ENCODE measurements around the gene EBF3. TPM values are rescaled to one million over a fixed set of nuclear protein-coding genes. Genes with fewer than 3 reads are reported as not detected.

EBF3 gene
- total RNA-seq, 1 experiment from 2014 or later, result 0.12 TPM

DNA sequence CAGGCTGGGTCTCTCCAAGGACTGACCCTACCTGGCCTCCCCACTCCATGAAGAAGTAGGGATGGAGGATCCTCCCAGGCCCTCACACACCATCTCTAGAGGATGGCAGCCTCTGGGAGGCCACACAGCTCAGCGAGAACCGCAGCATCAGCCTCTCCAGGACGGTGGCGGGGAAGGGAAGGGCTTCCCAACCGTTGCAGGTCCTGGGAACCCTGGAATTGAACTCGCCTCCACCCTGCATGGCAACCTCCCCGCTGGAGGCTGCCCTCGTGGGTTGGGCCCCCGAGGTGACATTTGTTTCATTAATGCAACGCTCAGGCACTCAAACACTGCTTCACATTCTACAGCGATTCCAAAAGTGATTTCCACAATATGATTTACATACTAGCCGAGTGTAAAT, 58.5 kb downstream of the EBF3 start:
- no peaks in the 10 kb centered on the region for H3K27me3 ChIP-seq (ENCODE audit: insufficient read depth, low read length)
- no peak overlapping the region for H3K27ac ChIP-seq (ENCODE audit: low read depth, low read length)
- H2AFZ ChIP-seq (ENCODE audit: low read depth, low read length, poor library complexity, severe bottlenecking), result no peak overlapping the region
- H3K4me2 ChIP-seq (ENCODE audit: low read length), result no peak overlapping the region
- H3K9me2 ChIP-seq (ENCODE audit: insufficient read depth), result no peaks in the 10 kb centered on the region
- H3K9ac ChIP-seq (ENCODE audit: low read length), result no peak overlapping the region
- intact Hi-C loops (cut with micrococcal nuclease), result no loop called here
- TF ChIP-seq TCF7L2 (IDR thresholded peaks at IDR 0.05; ENCODE audit: borderline replicate concordance, extremely low read depth, insufficient read depth, insufficient read length), result no peak
- no peak for TF ChIP-seq MAX (IDR thresholded peaks at IDR 0.05)
- no peak for TF ChIP-seq EZH2phosphoT487 (IDR thresholded peaks at IDR 0.05; ENCODE audit: borderline replicate concordance)
- TF ChIP-seq, protein P1, sequence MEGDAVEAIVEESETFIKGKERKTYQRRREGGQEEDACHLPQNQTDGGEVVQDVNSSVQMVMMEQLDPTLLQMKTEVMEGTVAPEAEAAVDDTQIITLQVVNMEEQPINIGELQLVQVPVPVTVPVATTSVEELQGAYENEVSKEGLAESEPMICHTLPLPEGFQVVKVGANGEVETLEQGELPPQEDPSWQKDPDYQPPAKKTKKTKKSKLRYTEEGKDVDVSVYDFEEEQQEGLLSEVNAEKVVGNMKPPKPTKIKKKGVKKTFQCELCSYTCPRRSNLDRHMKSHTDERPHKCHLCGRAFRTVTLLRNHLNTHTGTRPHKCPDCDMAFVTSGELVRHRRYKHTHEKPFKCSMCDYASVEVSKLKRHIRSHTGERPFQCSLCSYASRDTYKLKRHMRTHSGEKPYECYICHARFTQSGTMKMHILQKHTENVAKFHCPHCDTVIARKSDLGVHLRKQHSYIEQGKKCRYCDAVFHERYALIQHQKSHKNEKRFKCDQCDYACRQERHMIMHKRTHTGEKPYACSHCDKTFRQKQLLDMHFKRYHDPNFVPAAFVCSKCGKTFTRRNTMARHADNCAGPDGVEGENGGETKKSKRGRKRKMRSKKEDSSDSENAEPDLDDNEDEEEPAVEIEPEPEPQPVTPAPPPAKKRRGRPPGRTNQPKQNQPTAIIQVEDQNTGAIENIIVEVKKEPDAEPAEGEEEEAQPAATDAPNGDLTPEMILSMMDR (IDR thresholded peaks at IDR 0.05 in 2 of 3, conservative IDR thresholded peaks at IDR 0.05 in 1 of 3; ENCODE audit: borderline replicate concordance in 1 of 3, insufficient read depth in 1 of 3, low read depth in 2 of 3, low read length in 2 of 3), result no peak
- TF ChIP-seq, protein P2, sequence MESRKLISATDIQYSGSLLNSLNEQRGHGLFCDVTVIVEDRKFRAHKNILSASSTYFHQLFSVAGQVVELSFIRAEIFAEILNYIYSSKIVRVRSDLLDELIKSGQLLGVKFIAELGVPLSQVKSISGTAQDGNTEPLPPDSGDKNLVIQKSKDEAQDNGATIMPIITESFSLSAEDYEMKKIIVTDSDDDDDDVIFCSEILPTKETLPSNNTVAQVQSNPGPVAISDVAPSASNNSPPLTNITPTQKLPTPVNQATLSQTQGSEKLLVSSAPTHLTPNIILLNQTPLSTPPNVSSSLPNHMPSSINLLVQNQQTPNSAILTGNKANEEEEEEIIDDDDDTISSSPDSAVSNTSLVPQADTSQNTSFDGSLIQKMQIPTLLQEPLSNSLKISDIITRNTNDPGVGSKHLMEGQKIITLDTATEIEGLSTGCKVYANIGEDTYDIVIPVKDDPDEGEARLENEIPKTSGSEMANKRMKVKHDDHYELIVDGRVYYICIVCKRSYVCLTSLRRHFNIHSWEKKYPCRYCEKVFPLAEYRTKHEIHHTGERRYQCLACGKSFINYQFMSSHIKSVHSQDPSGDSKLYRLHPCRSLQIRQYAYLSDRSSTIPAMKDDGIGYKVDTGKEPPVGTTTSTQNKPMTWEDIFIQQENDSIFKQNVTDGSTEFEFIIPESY (IDR thresholded peaks at IDR 0.05; ENCODE audit: extremely low read depth, insufficient replicate concordance, low read length), result no peak
- TF ChIP-seq ATF3 (IDR thresholded peaks at IDR 0.05), result no peak
- TF ChIP-seq SRF (IDR thresholded peaks at IDR 0.05; ENCODE audit: low read depth), result no peak
- TF ChIP-seq CEBPB (IDR thresholded peaks at IDR 0.05; ENCODE audit: low read depth), result no peak
- no peak for TF ChIP-seq EGR1 (IDR thresholded peaks at IDR 0.05; ENCODE audit: low read depth)
- no peak for TF ChIP-seq SP1 (IDR thresholded peaks at IDR 0.05; ENCODE audit: low read depth)
- TF ChIP-seq YY1 (IDR thresholded peaks at IDR 0.05; ENCODE audit: extremely low read depth, insufficient replicate concordance, low read depth, low read length), result no peak
- TF ChIP-seq REST (IDR thresholded peaks at IDR 0.05; ENCODE audit: low read depth), result no peak
- TF ChIP-seq RAD21 (IDR thresholded peaks at IDR 0.05; ENCODE audit: low read depth), result no peak
- TF ChIP-seq CBX3 (IDR thresholded peaks at IDR 0.05; ENCODE audit: low read depth), result no peak
- no peak for TF ChIP-seq FOSL1 (IDR thresholded peaks at IDR 0.05; ENCODE audit: low read depth)
- no peak for TF ChIP-seq ELF1 (IDR thresholded peaks at IDR 0.05; ENCODE audit: borderline replicate concordance, low read depth)
- TF ChIP-seq SIN3A (IDR thresholded peaks at IDR 0.05; ENCODE audit: low read depth), result no peak
- ChIA-PET RAD21 (ENCODE audit: low non-redundant PET in 1 of 2, low total read pairs in 2 of 2, uncharacterized antibody in 2 of 2, unreplicated experiment in 2 of 2) (no interaction called here), POLR2A (no interaction called here), CTCF (no interaction called here)
- H4K20me1 ChIP-seq (ENCODE audit: insufficient read depth), result no peaks in the 10 kb centered on the region
- DNase-seq (ENCODE audit: low read depth, low spot score) (no peak), ATAC-seq (no peak)
- no peaks in the 10 kb centered on the region for H3K4me1 ChIP-seq (ENCODE audit: control insufficient read depth in 1 of 2, insufficient read depth in 2 of 2, low read length in 2 of 2)
- BruUV-seq (replicated peaks), result no TSS peak
- no peaks in the 10 kb centered on the region for H3K9me3 ChIP-seq (ENCODE audit: control insufficient read depth in 1 of 2, insufficient read depth in 1 of 2, low read depth in 1 of 2, low read length in 2 of 2)
- H3K79me2 ChIP-seq (ENCODE audit: insufficient read depth, low read length), result no peaks in the 10 kb centered on the region
- no peak overlapping the region for H3K4me3 ChIP-seq (replicated peaks in 1 of 2; ENCODE audit: low read depth in 1 of 2, low read length in 2 of 2)
- no peaks in the 10 kb centered on the region for H3K36me3 ChIP-seq (ENCODE audit: control insufficient read depth in 1 of 2, insufficient read depth in 2 of 2, low read length in 2 of 2)

All from HCT116 (cell line).